Subcutaneous abdominal adipose tissue (tissue), 5 donors: ENCODE results near the gene YDJC.
"Not testable (repeated sequence)": the region's sequence is repeated elsewhere in the genome, so short reads cannot be mapped to it uniquely, and the experiment has no call there.

Experiments
- H3K27ac ChIP-seq: one replicate; pipeline ENCODE4 v1.7.0; 2013; ENCODE audit warnings: low read depth, mild to moderate bottlenecking, inconsistent platforms, low read length, moderate library complexity
- H3K27me3 ChIP-seq, 5 donors: one replicate each; pipeline ENCODE4 v1.7.0; 2013; ENCODE audit warnings: low read length in 5 of 5, inconsistent platforms in 1 of 5; ENCODE audit not compliant: control insufficient read depth in 5 of 5, insufficient read depth in 4 of 5
- H3K36me3 ChIP-seq, 5 donors: one replicate each; pipeline ENCODE4 v1.7.0; 2013; ENCODE audit warnings: low read length in 5 of 5; ENCODE audit not compliant: control insufficient read depth in 5 of 5, insufficient read depth in 5 of 5
- H3K4me1 ChIP-seq, 5 donors: one replicate each; pipeline ENCODE4 v1.7.0; 2013; ENCODE audit warnings: low read length in 5 of 5, mild to moderate bottlenecking in 3 of 5, moderate library complexity in 1 of 5; ENCODE audit not compliant: control insufficient read depth in 5 of 5, insufficient read depth in 5 of 5
- H3K4me3 ChIP-seq, 5 donors: one replicate each; pipeline ENCODE4 v1.7.0; 2013; ENCODE audit warnings: low read length in 5 of 5, low read depth in 1 of 5
- H3K9ac ChIP-seq, 5 donors: one replicate each; pipeline ENCODE4 v1.7.0; 2013; ENCODE audit warnings: low read length in 5 of 5, mild to moderate bottlenecking in 4 of 5, moderate library complexity in 3 of 5
- H3K9me3 ChIP-seq, 5 donors: one replicate each; pipeline ENCODE4 v1.7.0; 2013; ENCODE audit warnings: low read length in 5 of 5; ENCODE audit not compliant: control insufficient read depth in 5 of 5
- donor health status: healthy.
- donor health status: healthy.
- donor health status: healthy.
- donor health status: healthy.
- donor health status: healthy.

Gene YDJC

DNA sequence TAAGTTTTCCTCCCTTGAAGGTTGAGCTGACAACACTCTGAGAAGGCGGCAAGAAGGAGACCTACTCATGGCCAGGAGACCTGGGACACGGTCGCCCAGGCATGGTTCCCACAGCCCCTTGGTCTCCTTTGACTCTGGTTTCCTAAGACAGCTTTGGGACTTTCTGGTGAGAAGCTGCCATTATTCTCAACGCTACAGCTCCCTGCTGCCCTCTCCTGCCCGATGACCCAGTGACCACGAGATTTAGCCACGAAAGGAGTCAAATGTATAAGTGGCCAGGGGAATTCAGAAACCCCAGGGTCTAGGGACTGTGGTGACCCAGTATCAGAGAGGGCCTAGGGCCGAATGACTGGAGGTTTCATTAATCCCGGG is 11.6 kb upstream of the YDJC start:
- Histone ChIP-seq H3K27me3 (no peaks in the 10 kb centered on the region), H3K27ac (peak overlapping the region; percentile 52), H3K9me3 (no peaks in the 10 kb centered on the region), H3K4me3 (peak overlapping the region; percentile 42 to 78 (median 73)), H3K9ac (peak overlapping the region in 3 of 5 donors; percentile 33 to 81 (median 76)), H3K36me3 (peaks cover 0 to 6% (median 0%) of the 10 kb centered on the region in 5 donors), H3K4me1 (peaks cover 2 to 26% (median 22%) of the 10 kb centered on the region in 5 donors)

DNA sequence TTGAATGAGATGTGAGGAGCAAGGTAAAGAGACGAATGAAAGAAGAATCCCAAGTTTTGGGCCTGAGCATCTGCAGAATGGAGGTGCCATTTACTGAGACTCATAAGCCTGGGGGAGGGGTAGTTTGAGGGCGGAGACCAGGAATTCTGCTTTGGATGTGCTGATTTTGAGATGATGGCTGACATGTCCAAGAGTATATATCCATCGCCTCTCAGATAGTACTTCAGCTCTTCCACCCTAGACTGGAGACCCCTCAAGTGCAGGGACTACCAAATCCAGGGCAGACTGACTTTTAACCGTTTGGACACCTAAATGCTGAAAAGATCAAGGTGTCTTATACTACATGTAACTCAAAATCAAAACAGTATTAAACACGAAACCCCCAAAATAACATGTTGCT is 11.0 kb upstream of the YDJC start:
- H3K27me3 ChIP-seq: no peaks in the 10 kb centered on the region
- peaks cover 2 to 26% (median 22%) of the 10 kb centered on the region in 5 donors for H3K4me1 ChIP-seq
- no peaks in the 10 kb centered on the region for H3K9me3 ChIP-seq
- no peak overlapping the region for H3K27ac ChIP-seq
- peak overlapping the region in 1 of 5 donors; percentile 76 for H3K9ac ChIP-seq
- no peak overlapping the region for H3K4me3 ChIP-seq
- H3K36me3 ChIP-seq: peaks cover 0 to 6% (median 0%) of the 10 kb centered on the region in 5 donors

DNA sequence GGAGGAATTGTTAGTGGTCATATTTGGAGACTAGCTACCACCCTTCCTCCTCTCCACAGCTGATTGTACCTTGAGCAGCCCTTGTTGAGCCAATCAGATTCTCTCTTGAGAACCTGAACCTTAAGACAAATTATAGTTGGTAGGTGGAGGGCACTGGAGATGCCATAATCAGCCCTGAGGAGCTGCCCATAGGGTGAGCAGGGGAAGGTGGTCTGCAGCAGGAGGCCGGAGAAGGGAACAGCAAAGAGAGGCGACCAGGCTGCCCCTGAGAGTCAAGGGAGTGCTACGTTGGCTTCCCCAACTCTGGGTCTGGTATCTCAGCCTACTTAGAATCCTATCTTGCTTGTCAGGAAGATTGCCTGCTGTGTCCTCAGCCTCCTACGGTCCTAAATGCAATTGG is 9.5 kb upstream of the YDJC start:
- peaks cover 0 to 6% (median 0%) of the 10 kb centered on the region in 5 donors for H3K36me3 ChIP-seq
- H3K4me3 ChIP-seq: no peak overlapping the region
- H3K9ac ChIP-seq: no peak overlapping the region
- H3K4me1 ChIP-seq: peaks cover 2 to 26% (median 22%) of the 10 kb centered on the region in 5 donors
- no peaks in the 10 kb centered on the region for H3K27me3 ChIP-seq
- no peak overlapping the region for H3K27ac ChIP-seq
- H3K9me3 ChIP-seq: no peaks in the 10 kb centered on the region

GRCh38 chr22:21637450-21637849 is 7.6 kb upstream of the YDJC start:
- H3K4me3 ChIP-seq: not testable (repeated sequence)

DNA sequence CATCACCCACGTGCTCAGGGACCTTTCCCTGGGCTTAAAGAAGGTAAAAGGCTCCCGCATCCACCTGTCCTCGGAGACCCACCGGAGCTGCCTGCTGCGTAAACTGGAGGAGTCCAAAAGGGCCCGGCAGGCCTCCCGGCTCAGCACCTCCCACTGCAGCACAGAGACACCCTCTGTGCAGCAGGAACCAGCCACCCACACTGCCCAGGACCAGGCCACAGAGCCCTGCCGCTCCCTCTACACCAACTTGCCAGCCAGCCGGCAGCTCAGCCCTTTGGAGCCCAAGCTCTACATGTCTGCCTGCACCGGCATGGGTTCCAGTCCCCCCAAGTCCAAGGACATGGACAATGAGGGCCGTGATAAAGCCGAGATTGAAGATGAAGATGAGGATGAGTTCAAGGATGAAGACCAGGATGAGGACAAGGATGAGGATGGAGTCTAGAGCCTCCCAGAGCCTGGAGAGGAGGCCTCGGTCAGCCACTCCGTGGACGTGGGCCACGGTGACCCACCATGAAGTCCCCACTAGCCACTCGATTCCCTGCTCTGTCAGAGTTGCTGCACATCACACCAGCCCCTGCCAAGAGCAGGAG is 6.9 kb upstream of the YDJC start:
- peaks cover 2 to 8% (median 7%) of the 10 kb centered on the region in 5 donors for H3K4me1 ChIP-seq

More at GRCh38 chr22:21637450-21637849, 7.6 kb upstream of the YDJC start:
- H3K9ac ChIP-seq, H3K36me3 ChIP-seq, H3K27ac ChIP-seq, H3K27me3 ChIP-seq, H3K9me3 ChIP-seq: not testable (repeated sequence)
- H3K4me1 ChIP-seq: peaks cover 2 to 12% (median 11%) of the 10 kb centered on the region in 5 donors

GRCh38 chr22:21635771-21636510 is 6.1 kb upstream of the YDJC start:
- no peaks in the 10 kb centered on the region for H3K9me3 ChIP-seq
- no peak overlapping the region for H3K4me3 ChIP-seq
- no peaks in the 10 kb centered on the region for H3K36me3 ChIP-seq
- H3K4me1 ChIP-seq: no peaks in the 10 kb centered on the region
- no peak overlapping the region for H3K9ac ChIP-seq
- H3K27ac ChIP-seq: no peak overlapping the region
- no peaks in the 10 kb centered on the region for H3K27me3 ChIP-seq

More for the DNA sequence above, 6.9 kb upstream of the YDJC start:
- H3K27me3 ChIP-seq: no peaks in the 10 kb centered on the region
- no peak overlapping the region for H3K4me3 ChIP-seq
- H3K36me3 ChIP-seq: no peaks in the 10 kb centered on the region
- H3K27ac ChIP-seq: no peak overlapping the region
- H3K9ac ChIP-seq: no peak overlapping the region
- H3K9me3 ChIP-seq: no peaks in the 10 kb centered on the region

GRCh38 chr22:21634844-21635243 is 5.0 kb upstream of the YDJC start:
- Histone ChIP-seq H3K9me3 (no peaks in the 10 kb centered on the region), H3K36me3 (no peaks in the 10 kb centered on the region), H3K4me3 (no peak overlapping the region), H3K27ac (no peak overlapping the region), H3K9ac (no peak overlapping the region), H3K27me3 (no peaks in the 10 kb centered on the region), H3K4me1 (peaks cover 0 to 4% (median under 1%) of the 10 kb centered on the region in 5 donors)

- peaks cover 0 to 11% (median 8%) of the 10 kb centered on the region in 5 donors for H3K4me1 ChIP-seq
- H3K36me3 ChIP-seq: no peaks in the 10 kb centered on the region
- no peak overlapping the region for H3K27ac ChIP-seq
- no peaks in the 10 kb centered on the region for H3K27me3 ChIP-seq
- no peak overlapping the region for H3K4me3 ChIP-seq
- no peak overlapping the region for H3K9ac ChIP-seq
- H3K9me3 ChIP-seq: no peaks in the 10 kb centered on the region
Measured at GRCh38 chr22:21634081-21634480, 4.3 kb upstream of the YDJC start.

DNA sequence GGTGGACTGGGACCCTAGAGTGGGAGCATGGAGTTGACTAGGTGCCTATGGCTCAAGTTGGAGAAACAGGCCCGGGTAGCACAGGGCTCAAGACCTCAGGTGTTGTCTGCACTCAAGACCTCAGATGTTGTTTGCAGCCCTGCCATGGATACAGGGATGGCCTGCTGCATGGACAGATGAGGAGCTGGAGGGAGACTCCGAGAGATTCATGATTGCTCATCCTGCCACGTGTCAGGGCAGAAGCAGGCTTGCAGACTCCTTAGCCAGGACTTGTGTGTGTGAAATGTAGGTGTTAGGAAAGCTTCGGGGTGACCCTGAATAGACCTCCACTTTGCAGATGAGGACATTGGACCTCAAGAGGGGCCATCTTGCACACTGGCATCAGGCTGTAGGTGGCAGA is 3.7 kb upstream of the YDJC start:
- H3K36me3 ChIP-seq: no peaks in the 10 kb centered on the region
- H3K9me3 ChIP-seq: no peaks in the 10 kb centered on the region
- H3K9ac ChIP-seq: no peak overlapping the region

DNA sequence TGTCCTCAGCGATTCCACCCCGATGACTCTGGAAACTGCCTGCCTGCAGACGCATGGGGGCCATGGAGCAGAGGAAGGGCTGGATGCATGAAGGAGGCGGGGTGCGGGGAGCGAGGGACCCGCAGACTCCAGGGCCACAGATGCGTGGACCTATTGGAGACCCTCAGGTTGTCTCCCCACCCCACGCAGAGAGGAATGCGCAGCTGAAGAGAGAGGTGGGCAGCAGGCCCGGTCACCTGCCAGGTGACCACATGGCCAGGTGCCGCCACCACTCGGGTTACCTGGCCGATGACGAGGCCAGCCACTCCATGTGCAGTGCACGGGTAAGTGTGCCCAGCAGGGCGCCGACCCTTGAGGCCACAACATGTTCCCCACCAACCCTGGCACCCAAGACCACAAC is 3.1 kb upstream of the YDJC start:
- no peak overlapping the region for H3K9ac ChIP-seq
- peaks cover 0 to 4% (median 0%) of the 10 kb centered on the region in 5 donors for H3K36me3 ChIP-seq
- H3K4me1 ChIP-seq: peaks cover 0 to 15% (median 10%) of the 10 kb centered on the region in 5 donors
- no peaks in the 10 kb centered on the region for H3K27me3 ChIP-seq
- no peak overlapping the region for H3K4me3 ChIP-seq
- no peak overlapping the region for H3K27ac ChIP-seq
- no peaks in the 10 kb centered on the region for H3K9me3 ChIP-seq

More for the DNA sequence above, 3.7 kb upstream of the YDJC start:
- no peaks in the 10 kb centered on the region for H3K27me3 ChIP-seq
- H3K4me3 ChIP-seq: no peak overlapping the region
- peaks cover 0 to 15% (median 10%) of the 10 kb centered on the region in 5 donors for H3K4me1 ChIP-seq
- no peak overlapping the region for H3K27ac ChIP-seq
